Esophagus muscularis mucosa (tissue), 4 donors: ENCODE measurements around the gene LRMDA. TPM values are rescaled to one million over a fixed set of nuclear protein-coding genes. Genes with fewer than 3 reads are reported as not detected.

Experiments used
- DNase-seq: peaks from one replicate; pipeline ENCODE4 v3.0.0-alpha.2; 2017; ENCODE audit errors: extremely low spot score
- H3K27ac ChIP-seq, 4 donors: fragments of 200-600 bp; sonication (generic); replicated peaks in 1 of 4; 1 replicate in 3 of 4; 2 replicates in 1 of 4; pipeline ENCODE4 v1.5.1; 2016 to 2019; ENCODE audit warnings: mild to moderate bottlenecking in 1 of 4
- H3K27me3 ChIP-seq, 4 donors: fragments of 200-600 bp; sonication (generic); one replicate each; pipeline versions ENCODE4 v1.5.1 to v1.6.0; 2016 to 2019
- H3K36me3 ChIP-seq, 4 donors: fragments of 200-600 bp; sonication (generic); one replicate each; pipeline ENCODE4 v1.5.1; 2016 to 2019
- H3K4me1 ChIP-seq, 4 donors: fragments of 200-600 bp; sonication (generic); one replicate each; pipeline ENCODE4 v1.5.1; 2016 to 2019
- H3K4me3 ChIP-seq, 4 donors: fragments of 200-600 bp; sonication (generic); 1 replicate in 2 of 4; 2 replicates in 2 of 4; pipeline ENCODE4 v1.5.1; 2016 to 2019; ENCODE audit warnings: mild to moderate bottlenecking in 4 of 4, moderate library complexity in 1 of 4
- H3K9me3 ChIP-seq, 4 donors: fragments of 200-600 bp; sonication (generic); 1 replicate in 3 of 4; 2 replicates in 1 of 4; pipeline ENCODE4 v1.5.1; 2016 to 2019
- EP300 ChIP-seq: sonication (generic); formaldehyde crosslinking; IDR thresholded peaks from one replicate; pipeline ENCODE4 v1.6.1; 2017; ENCODE audit warnings: antibody characterized with exemption
- POLR2A ChIP-seq: fragments of 450-650 bp; IDR thresholded peaks from one replicate; pipeline ENCODE4 v1.6.1; 2017; ENCODE audit warnings: antibody characterized with exemption, moderate library complexity, mild to moderate bottlenecking, low read depth
- POLR2AphosphoS5 ChIP-seq, 2 donors: sonication (generic); formaldehyde crosslinking; IDR thresholded peaks; one replicate each; pipeline ENCODE4 v1.6.1; 2017; ENCODE audit warnings: antibody characterized with exemption in 2 of 2
- WGBS: methylation state at CpG from one replicate; pipeline ENCODE4 v1.1.5; 2018; 5-methylcytosine and 5-hydroxymethylcytosine counted together
- intact Hi-C: fragments of 100-400 bp; cut with DNase I; formaldehyde crosslinking; loops from one replicate; pipeline ENCODE4 v1.15.1; 2023
- total RNA-seq, 4 donors: library from RNA; depleted of rRNA; stranded (reverse); fragments of >200 nt; gene quantifications; one replicate each; pipeline versions ENCODE4 v1.1.0 to v1.2.1, GENCODE V29; 2016
- TF ChIP-seq, protein P1 (sequence below), 3 experiments: fragments of 200-600 bp in 2 of 3; fragments of 450-650 bp in 1 of 3; sonication (generic) in 2 of 3; IDR thresholded peaks; one replicate each; pipeline ENCODE4 v1.5.1; 2017 to 2019; ENCODE audit warnings: antibody characterized with exemption in 3 of 3, mild to moderate bottlenecking in 2 of 3, moderate library complexity in 1 of 3

Gene LRMDA
- total RNA-seq, 4 donors from 2014 or later: 14.3 to 34.9 (median 26.5) TPM

- no peaks in the 10 kb centered on the region for H3K27me3 ChIP-seq
- H3K4me3 ChIP-seq: no peak overlapping the region
- WGBS: 94% methylated on average over 5 of the region's 6 CpGs
- H3K9me3 ChIP-seq: no peaks in the 10 kb centered on the region
- H3K36me3 ChIP-seq: no peaks in the 10 kb centered on the region
- peaks cover 30 to 96% (median 84%) of the 10 kb centered on the region in 4 donors for H3K4me1 ChIP-seq
- intact Hi-C loops: loop anchor here (10.0 kb wide), 1 partner anchor 364 kb away; no protein-coding TSS in a partner anchor
- TF ChIP-seq EP300: no peak
- TF ChIP-seq, protein P1, sequence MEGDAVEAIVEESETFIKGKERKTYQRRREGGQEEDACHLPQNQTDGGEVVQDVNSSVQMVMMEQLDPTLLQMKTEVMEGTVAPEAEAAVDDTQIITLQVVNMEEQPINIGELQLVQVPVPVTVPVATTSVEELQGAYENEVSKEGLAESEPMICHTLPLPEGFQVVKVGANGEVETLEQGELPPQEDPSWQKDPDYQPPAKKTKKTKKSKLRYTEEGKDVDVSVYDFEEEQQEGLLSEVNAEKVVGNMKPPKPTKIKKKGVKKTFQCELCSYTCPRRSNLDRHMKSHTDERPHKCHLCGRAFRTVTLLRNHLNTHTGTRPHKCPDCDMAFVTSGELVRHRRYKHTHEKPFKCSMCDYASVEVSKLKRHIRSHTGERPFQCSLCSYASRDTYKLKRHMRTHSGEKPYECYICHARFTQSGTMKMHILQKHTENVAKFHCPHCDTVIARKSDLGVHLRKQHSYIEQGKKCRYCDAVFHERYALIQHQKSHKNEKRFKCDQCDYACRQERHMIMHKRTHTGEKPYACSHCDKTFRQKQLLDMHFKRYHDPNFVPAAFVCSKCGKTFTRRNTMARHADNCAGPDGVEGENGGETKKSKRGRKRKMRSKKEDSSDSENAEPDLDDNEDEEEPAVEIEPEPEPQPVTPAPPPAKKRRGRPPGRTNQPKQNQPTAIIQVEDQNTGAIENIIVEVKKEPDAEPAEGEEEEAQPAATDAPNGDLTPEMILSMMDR (IDR thresholded peaks at IDR 0.05): no peak
- TF ChIP-seq POLR2AphosphoS5 (IDR thresholded peaks at IDR 0.05): no peak
- TF ChIP-seq POLR2A: no peak
- no peak for DNase-seq
- H3K27ac ChIP-seq: no peak overlapping the region
Measured at GRCh38 chr10:75658915-75659314, 227.5 kb downstream of the LRMDA start.

GRCh38 chr10:75660823-75661222, 229.4 kb downstream of the LRMDA start:
- WGBS: 39% methylated on average over 7 of the region's 7 CpGs
- TF ChIP-seq, protein P1 (IDR thresholded peaks at IDR 0.05): no peak
- TF ChIP-seq POLR2AphosphoS5 (IDR thresholded peaks at IDR 0.05): peak; percentile 27 to 49
- H3K4me3 ChIP-seq: no peak overlapping the region
- H3K27me3 ChIP-seq: no peaks in the 10 kb centered on the region
- intact Hi-C loops: loop anchor here (5.0 to 10.0 kb wide), 4 partner anchors 49 to 264 kb away; no protein-coding TSS in a partner anchor
- no peaks in the 10 kb centered on the region for H3K36me3 ChIP-seq
- no peaks in the 10 kb centered on the region for H3K9me3 ChIP-seq
- DNase-seq: no peak
- peaks cover 27 to 96% (median 78%) of the 10 kb centered on the region in 4 donors for H3K4me1 ChIP-seq
- peak overlapping the region; percentile 71 to 86 (median 84) for H3K27ac ChIP-seq

GRCh38 chr10:75662715-75663114, 231.3 kb downstream of the LRMDA start:
- DNase-seq: peak; percentile 93
- peaks cover 27 to 79% (median 70%) of the 10 kb centered on the region in 4 donors for H3K4me1 ChIP-seq
- no peaks in the 10 kb centered on the region for H3K27me3 ChIP-seq
- no peaks in the 10 kb centered on the region for H3K9me3 ChIP-seq
- intact Hi-C loops: loop anchor here (5.0 to 10.0 kb wide), 4 partner anchors 50 to 265 kb away; no protein-coding TSS in a partner anchor
- 23% methylated on average over 3 of the region's 3 CpGs for WGBS
- peak overlapping the region in 1 of 4 donors; percentile 5 for H3K4me3 ChIP-seq
- H3K36me3 ChIP-seq: no peaks in the 10 kb centered on the region
- peak overlapping the region; percentile 77 to 86 (median 84) for H3K27ac ChIP-seq
- TF ChIP-seq, protein P1 (IDR thresholded peaks at IDR 0.05): no peak
- peak; percentile 75 to 95 for TF ChIP-seq POLR2AphosphoS5 (IDR thresholded peaks at IDR 0.05)
- peak; percentile 67 for TF ChIP-seq EP300

DNA sequence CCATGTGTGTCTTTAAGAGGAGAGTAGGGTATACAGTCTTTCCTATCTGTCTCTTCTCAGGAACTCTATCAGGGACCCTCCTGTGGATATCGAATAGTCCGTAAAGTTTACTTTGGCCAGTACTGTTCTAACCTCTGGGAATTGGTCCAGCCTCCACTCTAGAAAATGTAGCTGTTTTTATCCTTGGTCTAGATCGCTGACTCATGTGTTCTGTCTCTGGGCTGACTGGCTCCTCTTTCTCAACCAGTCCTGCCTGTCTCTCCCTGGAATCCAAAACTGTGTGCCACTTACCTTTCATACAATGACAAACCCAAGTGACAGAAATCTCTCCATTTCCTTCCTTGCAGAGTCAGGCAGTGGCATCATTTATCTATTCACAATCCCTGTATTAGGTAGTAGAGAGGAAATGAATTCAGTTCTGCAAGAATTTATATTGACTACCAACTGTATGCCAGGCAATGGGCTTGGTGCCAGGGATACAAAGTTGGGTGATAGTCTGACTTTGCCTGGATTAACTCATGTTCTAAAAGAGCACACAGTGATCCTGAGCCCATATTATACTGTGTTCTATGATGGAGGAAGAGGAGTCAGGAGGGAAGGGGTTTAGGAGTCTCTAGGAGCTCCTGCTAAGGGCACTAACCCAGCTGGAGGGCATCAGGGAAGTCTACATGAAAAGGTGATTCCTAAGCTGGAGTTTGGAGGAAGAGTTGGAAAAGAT, 232.7 kb downstream of the LRMDA start:
- Histone ChIP-seq H3K27me3 (no peaks in the 10 kb centered on the region), H3K27ac (peak overlapping the region; percentile 77 to 86 (median 84)), H3K9me3 (no peaks in the 10 kb centered on the region), H3K4me3 (no peak overlapping the region), H3K36me3 (no peaks in the 10 kb centered on the region), H3K4me1 (peaks cover 27 to 65% (median 58%) of the 10 kb centered on the region in 4 donors)
- WGBS: 76% methylated on average over 3 of the region's 3 CpGs
- intact Hi-C loops: loop anchor here (5.0 to 10.0 kb wide), 4 partner anchors 52 to 267 kb away; no protein-coding TSS in a partner anchor
- DNase-seq: no peak
- TF ChIP-seq POLR2AphosphoS5 (IDR thresholded peaks at IDR 0.05) (no peak), POLR2A (no peak), EP300 (no peak)
- TF ChIP-seq, protein P1 (IDR thresholded peaks at IDR 0.05): no peak
